ENCODE measurements around the gene RGSL1. TPM values are rescaled to one million over a fixed set of nuclear protein-coding genes. Genes with fewer than 3 reads are reported as not detected.

Gene RGSL1
- total and polyA plus RNA-seq, 2 donors (not counting 1 experiment from before 2014, with no cell fraction given): not detected

- Histone ChIP-seq H3K27me3 (ENCODE audit: control insufficient read depth, insufficient read depth, low read length) (no peaks in the 10 kb centered on the region), H3K9ac (ENCODE audit: insufficient read depth, low read length) (no peak overlapping the region), H3K27ac (ENCODE audit: insufficient read depth, low read length) (no peak overlapping the region), H2AFZ (ENCODE audit: low read length) (no peak overlapping the region), H3K4me3 (replicated peaks in 1 of 4; ENCODE audit: control extremely low read depth in 1 of 4, insufficient read depth in 1 of 4, low read depth in 3 of 4, low read length in 4 of 4) (no peak overlapping the region), H3K4me2 (ENCODE audit: extremely low read depth, insufficient read depth, low read length) (no peak overlapping the region), H3K36me3 (ENCODE audit: control insufficient read depth, insufficient read depth, low read length) (no peaks in the 10 kb centered on the region), H3K79me2 (ENCODE audit: control insufficient read depth, insufficient read depth, low read length) (no peaks in the 10 kb centered on the region), H3K9me3 (ENCODE audit: control insufficient read depth, insufficient read depth, low read depth, low read length) (no peaks in the 10 kb centered on the region), H3K4me1 (ENCODE audit: control insufficient read depth, extremely low read depth, insufficient read depth, low read length) (no peaks in the 10 kb centered on the region), H4K20me1 (ENCODE audit: control insufficient read depth, extremely low read depth, insufficient read depth, low read length) (no peaks in the 10 kb centered on the region)
- TF ChIP-seq CTCF (conservative IDR thresholded peaks at IDR 0.05 in 1 of 2, IDR thresholded peaks at IDR 0.05 in 1 of 2; ENCODE audit: low read depth in 1 of 2, low read length in 2 of 2) (no peak), EZH2 (IDR thresholded peaks at IDR 0.05; ENCODE audit: low read length, missing control alignments) (no peak)
- no peak for DNase-seq (ENCODE audit: low read depth in 2 of 2)
Measured at GRCh38 chr1:182413486-182413885, 36.5 kb upstream of the RGSL1 start.

GRCh38 chr1:182413969-182414368, 36.0 kb upstream of the RGSL1 start:
- Histone ChIP-seq H3K4me3 (replicated peaks in 1 of 4; ENCODE audit: control extremely low read depth in 1 of 4, insufficient read depth in 1 of 4, low read depth in 3 of 4, low read length in 4 of 4) (no peak overlapping the region), H3K9me3 (ENCODE audit: control insufficient read depth, insufficient read depth, low read depth, low read length) (no peaks in the 10 kb centered on the region), H2AFZ (ENCODE audit: low read length) (no peak overlapping the region), H4K20me1 (ENCODE audit: control insufficient read depth, extremely low read depth, insufficient read depth, low read length) (no peaks in the 10 kb centered on the region), H3K4me1 (ENCODE audit: control insufficient read depth, extremely low read depth, insufficient read depth, low read length) (no peaks in the 10 kb centered on the region), H3K9ac (ENCODE audit: insufficient read depth, low read length) (no peak overlapping the region), H3K27ac (ENCODE audit: insufficient read depth, low read length) (no peak overlapping the region), H3K79me2 (ENCODE audit: control insufficient read depth, insufficient read depth, low read length) (no peaks in the 10 kb centered on the region), H3K27me3 (ENCODE audit: control insufficient read depth, insufficient read depth, low read length) (no peaks in the 10 kb centered on the region), H3K4me2 (ENCODE audit: extremely low read depth, insufficient read depth, low read length) (no peak overlapping the region), H3K36me3 (ENCODE audit: control insufficient read depth, insufficient read depth, low read length) (no peaks in the 10 kb centered on the region)
- DNase-seq (ENCODE audit: low read depth in 2 of 2): no peak
- TF ChIP-seq EZH2 (IDR thresholded peaks at IDR 0.05; ENCODE audit: low read length, missing control alignments): no peak
- TF ChIP-seq CTCF (conservative IDR thresholded peaks at IDR 0.05 in 1 of 2, IDR thresholded peaks at IDR 0.05 in 1 of 2; ENCODE audit: low read depth in 1 of 2, low read length in 2 of 2): no peak

GRCh38 chr1:182415789-182416188, 34.2 kb upstream of the RGSL1 start:
- no peaks in the 10 kb centered on the region for H3K9me3 ChIP-seq (ENCODE audit: control insufficient read depth, insufficient read depth, low read depth, low read length)
- no peak overlapping the region for H3K4me3 ChIP-seq (replicated peaks in 1 of 4; ENCODE audit: control extremely low read depth in 1 of 4, insufficient read depth in 1 of 4, low read depth in 3 of 4, low read length in 4 of 4)
- H2AFZ ChIP-seq (ENCODE audit: low read length): no peak overlapping the region
- H3K4me2 ChIP-seq (ENCODE audit: extremely low read depth, insufficient read depth, low read length): no peak overlapping the region
- no peaks in the 10 kb centered on the region for H3K79me2 ChIP-seq (ENCODE audit: control insufficient read depth, insufficient read depth, low read length)
- H3K36me3 ChIP-seq (ENCODE audit: control insufficient read depth, insufficient read depth, low read length): no peaks in the 10 kb centered on the region
- H3K4me1 ChIP-seq (ENCODE audit: control insufficient read depth, extremely low read depth, insufficient read depth, low read length): no peaks in the 10 kb centered on the region
- TF ChIP-seq EZH2 (IDR thresholded peaks at IDR 0.05; ENCODE audit: low read length, missing control alignments) (no peak), CTCF (conservative IDR thresholded peaks at IDR 0.05 in 1 of 2, IDR thresholded peaks at IDR 0.05 in 1 of 2; ENCODE audit: low read depth in 1 of 2, low read length in 2 of 2) (no peak)
- no peaks in the 10 kb centered on the region for H3K27me3 ChIP-seq (ENCODE audit: control insufficient read depth, insufficient read depth, low read length)
- H3K27ac ChIP-seq (ENCODE audit: insufficient read depth, low read length): no peak overlapping the region
- DNase-seq (ENCODE audit: low read depth in 2 of 2): no peak
- no peaks in the 10 kb centered on the region for H4K20me1 ChIP-seq (ENCODE audit: control insufficient read depth, extremely low read depth, insufficient read depth, low read length)
- no peak overlapping the region for H3K9ac ChIP-seq (ENCODE audit: insufficient read depth, low read length)

Data from fibroblast of lung (primary cell).